NCI-H446 treated with DMSO at 0.1 percent for 48 hours (cell line): Measurements from ENCODE around the gene UGT2A3.

Experiments
- DNase-seq: peaks from one replicate; lab custom pipeline; 2025; lab: John Stamatoyannopoulos, UW

The UGT2A3 gene

DNA sequence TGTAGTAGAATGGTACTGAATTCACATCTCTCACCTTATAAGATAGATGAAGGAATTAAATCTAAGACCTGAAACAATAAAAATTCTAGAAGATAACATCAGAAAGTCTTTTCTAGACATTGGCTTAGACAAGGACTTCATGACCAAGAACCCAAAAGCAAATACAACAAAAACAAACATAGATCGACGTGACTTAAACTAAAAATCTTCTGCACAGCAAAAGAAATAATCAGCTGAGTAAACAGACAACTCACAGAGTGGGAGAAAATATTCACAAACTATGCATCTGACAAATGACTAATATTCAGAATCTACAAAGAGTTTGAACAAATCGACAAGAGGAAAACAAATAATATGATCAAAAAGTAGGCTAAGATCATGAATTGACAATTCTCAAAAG, 38.8 kb downstream of the UGT2A3 start:
- DNase-seq: no peak

- no peak for DNase-seq
These were observed 42.2 kb downstream of the UGT2A3 start for GRCh38 chr4:68909385-68909784.

DNA sequence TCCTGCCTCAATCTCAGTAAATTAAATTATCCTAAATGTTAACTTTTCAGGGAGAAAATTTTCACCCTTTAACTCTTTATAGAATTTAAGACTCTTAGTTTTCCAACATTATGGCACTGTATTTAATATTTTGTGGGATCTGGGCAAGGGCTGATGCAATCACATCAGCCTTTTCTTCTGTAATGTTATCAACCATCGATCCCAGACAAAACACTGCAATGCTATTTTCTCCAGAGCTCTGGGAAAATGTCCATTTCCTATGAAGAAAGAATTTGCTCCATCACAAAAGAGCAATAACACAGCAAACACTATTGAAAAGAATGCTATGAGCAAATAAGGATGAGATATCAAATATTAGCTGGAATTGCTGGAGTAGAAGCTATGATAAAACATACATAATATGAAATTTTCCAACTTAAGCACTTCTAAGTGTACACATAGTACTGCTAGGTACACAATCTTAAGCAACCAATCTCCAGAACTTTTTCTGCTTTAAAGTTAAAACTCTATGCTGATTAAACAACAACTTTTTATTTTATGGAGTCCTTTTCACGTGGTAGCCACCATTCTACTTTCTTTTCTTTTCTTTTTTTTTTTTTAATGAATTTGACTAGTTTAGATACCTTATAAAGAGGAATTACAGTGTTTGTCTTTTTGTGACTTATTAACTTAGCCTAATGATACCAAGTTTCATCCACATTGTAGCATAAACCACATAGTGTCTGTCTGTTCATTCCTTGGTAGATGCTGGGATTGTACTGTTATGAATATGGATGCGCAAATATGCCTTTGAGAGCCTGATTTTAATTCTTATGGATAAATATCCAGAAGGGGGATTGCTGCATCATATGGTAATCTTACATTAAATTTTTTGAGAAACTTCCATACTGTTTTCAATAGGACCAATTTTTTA, 43.6 kb downstream of the UGT2A3 start:
- no peak for DNase-seq

GRCh38 chr4:68907245-68907644, 44.4 kb downstream of the UGT2A3 start:
- no peak for DNase-seq

DNA sequence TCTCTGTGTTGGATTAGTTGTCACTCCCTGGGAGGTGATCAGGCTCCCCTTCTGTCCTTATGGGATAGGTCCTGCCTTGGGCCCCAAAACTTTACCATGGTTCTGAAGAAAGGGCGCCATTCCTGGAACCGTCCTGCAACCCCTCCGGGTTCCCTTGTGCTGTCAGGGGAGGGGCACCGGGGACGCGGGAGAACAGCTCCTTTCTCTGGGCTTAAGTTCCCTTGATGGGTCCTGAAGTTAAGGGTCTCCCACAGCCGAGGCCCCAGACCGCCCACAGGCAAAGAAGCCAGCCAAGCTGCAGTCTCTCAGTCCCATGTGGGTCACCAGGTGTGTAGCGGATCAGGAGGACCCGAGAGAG, 44.8 kb downstream of the UGT2A3 start:
- DNase-seq: no peak

- no peak for DNase-seq
These were observed 45.4 kb downstream of the UGT2A3 start for GRCh38 chr4:68905939-68906779.

DNA sequence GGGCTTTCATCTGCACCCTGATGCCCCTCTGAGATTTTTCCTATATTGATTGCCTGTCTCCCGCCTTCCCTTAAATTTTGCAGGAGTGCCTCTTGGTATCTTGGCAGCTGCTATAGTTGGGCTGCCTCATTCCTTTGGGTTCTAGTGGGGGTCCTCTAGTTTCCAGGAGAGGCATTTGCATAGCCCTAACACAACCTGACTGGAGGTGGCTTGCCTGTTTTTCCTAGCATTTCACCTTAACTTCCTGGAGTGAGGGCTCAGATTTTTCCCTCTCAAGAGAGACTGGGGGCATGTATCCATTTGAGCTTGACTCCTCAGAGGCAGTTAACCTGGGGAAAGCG, 46.0 kb downstream of the UGT2A3 start:
- no peak for DNase-seq

- DNase-seq: no peak
These were observed 46.8 kb downstream of the UGT2A3 start for GRCh38 chr4:68904786-68905185.

- DNase-seq: no peak
These were observed 54.9 kb downstream of the UGT2A3 start for GRCh38 chr4:68896749-68897148.

GRCh38 chr4:68895561-68896198, 55.9 kb downstream of the UGT2A3 start:
- DNase-seq: no peak

DNA sequence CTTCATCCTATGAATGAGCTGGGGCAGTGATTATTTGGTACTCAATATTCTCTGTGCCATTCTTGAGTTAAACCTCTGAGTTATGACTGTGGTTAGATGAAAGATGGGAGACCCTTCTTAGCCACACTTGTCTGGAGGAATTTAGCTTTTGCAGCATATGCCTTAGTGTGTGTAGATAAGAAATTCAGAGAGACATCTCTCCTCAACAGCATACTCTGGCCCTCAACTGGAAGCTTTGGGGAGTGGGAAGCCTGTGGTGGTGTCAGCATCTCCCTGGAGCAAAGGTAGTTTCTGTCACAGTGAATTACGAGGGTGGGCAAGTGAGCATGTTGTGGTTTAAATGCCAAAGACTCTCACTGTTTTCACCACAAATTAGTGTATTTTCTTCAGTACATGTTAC, 58.7 kb downstream of the UGT2A3 start:
- DNase-seq: no peak

- DNase-seq: no peak
These were observed 59.9 kb downstream of the UGT2A3 start for GRCh38 chr4:68891678-68892077.

GRCh38 chr4:68885545-68885944, 66.1 kb downstream of the UGT2A3 start:
- no peak for DNase-seq

GRCh38 chr4:68883870-68884269, 67.7 kb downstream of the UGT2A3 start:
- DNase-seq: no peak
